ENCODE measurements around the gene ZNF385B.

ZNF385B gene

GRCh38 chr2:179592167-179592936 lies 269.1 kb downstream of the ZNF385B start:
- H3F3A ChIP-seq (ENCODE audit: insufficient read depth, low read length), result peaks cover 16% of the 10 kb centered on the region; the same call in 1 of the 2 replicates
- no peaks in the 10 kb centered on the region for H3K27me3 ChIP-seq (replicated peaks; ENCODE audit: insufficient read depth, low read length)
- H3K36me3 ChIP-seq (replicated peaks; ENCODE audit: insufficient read depth, low read length), result no peaks in the 10 kb centered on the region
- no peak overlapping the region for H3K4me3 ChIP-seq (ENCODE audit: low read length)
- TF ChIP-seq CTCF (IDR thresholded peaks at IDR 0.05; ENCODE audit: low read length) (no peak), EZH2phosphoT487 (IDR thresholded peaks at IDR 0.05; ENCODE audit: low read length) (no peak), EZH2 (optimal IDR thresholded peaks at IDR 0.05; ENCODE audit: low read depth, low read length) (no peak)
- H3K27ac ChIP-seq (ENCODE audit: low read length), result no peak overlapping the region
- no peaks in the 10 kb centered on the region for H3K9me2 ChIP-seq (replicated peaks; ENCODE audit: insufficient read depth, low read length)
- H3K4me2 ChIP-seq (ENCODE audit: low read depth, low read length), result no peak overlapping the region
- no peak overlapping the region for H2AFZ ChIP-seq (ENCODE audit: low read length)
- no peaks in the 10 kb centered on the region for H3K79me2 ChIP-seq (ENCODE audit: low read length)
- peaks cover 29% of the 10 kb centered on the region for H3K4me1 ChIP-seq (ENCODE audit: low read length)
- DNase-seq, result no peak
- no peak overlapping the region for H3K9ac ChIP-seq (ENCODE audit: low read length)
- H4K20me1 ChIP-seq (ENCODE audit: insufficient read depth, low read length), result no peaks in the 10 kb centered on the region
- no peaks in the 10 kb centered on the region for H3K9me3 ChIP-seq (replicated peaks; ENCODE audit: insufficient read depth, low read length)

- H2AFZ ChIP-seq (ENCODE audit: low read length), result no peak overlapping the region
- H3K4me1 ChIP-seq (ENCODE audit: low read length), result peaks cover 23% of the 10 kb centered on the region
- H3K9me3 ChIP-seq (replicated peaks; ENCODE audit: insufficient read depth, low read length), result no peaks in the 10 kb centered on the region
- H3K27me3 ChIP-seq (replicated peaks; ENCODE audit: insufficient read depth, low read length), result no peaks in the 10 kb centered on the region
- peaks cover 16% of the 10 kb centered on the region; the same call in 1 of the 2 replicates for H3F3A ChIP-seq (ENCODE audit: insufficient read depth, low read length)
- H3K79me2 ChIP-seq (ENCODE audit: low read length), result no peaks in the 10 kb centered on the region
- no peak for DNase-seq
- no peak overlapping the region for H3K4me2 ChIP-seq (ENCODE audit: low read depth, low read length)
- no peak for TF ChIP-seq EZH2phosphoT487 (IDR thresholded peaks at IDR 0.05; ENCODE audit: low read length)
- no peak for TF ChIP-seq EZH2 (optimal IDR thresholded peaks at IDR 0.05; ENCODE audit: low read depth, low read length)
- TF ChIP-seq CTCF (IDR thresholded peaks at IDR 0.05; ENCODE audit: low read length), result no peak
- no peak overlapping the region for H3K27ac ChIP-seq (ENCODE audit: low read length)
- no peaks in the 10 kb centered on the region for H4K20me1 ChIP-seq (ENCODE audit: insufficient read depth, low read length)
- no peak overlapping the region for H3K4me3 ChIP-seq (ENCODE audit: low read length)
- no peak overlapping the region for H3K9ac ChIP-seq (ENCODE audit: low read length)
- H3K9me2 ChIP-seq (replicated peaks; ENCODE audit: insufficient read depth, low read length), result no peaks in the 10 kb centered on the region
- no peaks in the 10 kb centered on the region for H3K36me3 ChIP-seq (replicated peaks; ENCODE audit: insufficient read depth, low read length)
Measured at GRCh38 chr2:179591690-179592089, 269.7 kb downstream of the ZNF385B start.

DNA sequence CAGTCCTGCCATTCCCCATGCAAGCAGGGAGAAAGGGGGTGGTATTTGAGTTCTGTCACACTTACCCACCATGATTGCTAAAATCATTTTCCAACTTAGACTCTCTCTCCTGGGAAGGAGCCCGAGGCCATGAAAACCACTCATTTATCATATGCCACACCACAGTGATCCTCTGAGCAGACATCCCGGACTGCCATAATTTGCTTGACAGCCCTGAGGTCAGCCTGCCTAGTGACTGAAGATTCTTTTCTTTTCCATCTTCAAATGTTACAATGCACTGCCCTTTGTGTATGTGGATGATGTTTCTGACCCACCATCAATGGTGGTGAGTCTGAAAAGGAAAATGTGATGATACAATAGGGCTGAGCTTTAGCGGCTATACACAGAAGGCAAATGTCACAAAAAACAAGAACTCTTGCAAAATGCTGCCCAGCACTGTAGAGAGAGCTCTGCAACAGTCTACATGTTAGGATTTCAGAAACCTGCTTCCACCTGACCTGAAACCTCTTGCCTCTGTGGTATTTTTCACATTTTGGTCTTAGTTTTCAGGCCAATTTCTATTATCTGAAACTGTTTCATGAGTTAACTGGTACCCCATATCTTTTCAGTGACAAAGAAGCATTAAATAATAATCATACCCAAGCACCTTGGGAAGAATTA lies 272.8 kb downstream of the ZNF385B start:
- H3K4me3 ChIP-seq (ENCODE audit: low read length), result no peak overlapping the region
- H3K27ac ChIP-seq (ENCODE audit: low read length), result peak overlapping the region; percentile 36; the same call in 1 of the 2 replicates
- H3K27me3 ChIP-seq (replicated peaks; ENCODE audit: insufficient read depth, low read length), result no peaks in the 10 kb centered on the region
- H3K9me3 ChIP-seq (replicated peaks; ENCODE audit: insufficient read depth, low read length), result no peaks in the 10 kb centered on the region
- H3K4me1 ChIP-seq (ENCODE audit: low read length), result peaks cover 29% of the 10 kb centered on the region
- no peak overlapping the region for H3K9ac ChIP-seq (ENCODE audit: low read length)
- no peaks in the 10 kb centered on the region for H3K36me3 ChIP-seq (replicated peaks; ENCODE audit: insufficient read depth, low read length)
- H3K9me2 ChIP-seq (replicated peaks; ENCODE audit: insufficient read depth, low read length), result no peaks in the 10 kb centered on the region
- no peaks in the 10 kb centered on the region for H4K20me1 ChIP-seq (ENCODE audit: insufficient read depth, low read length)
- peak overlapping the region; percentile 40; the same call in 1 of the 2 replicates for H3K4me2 ChIP-seq (ENCODE audit: low read depth, low read length)
- H3K79me2 ChIP-seq (ENCODE audit: low read length), result no peaks in the 10 kb centered on the region
- peak; percentile 36 for DNase-seq
- H2AFZ ChIP-seq (ENCODE audit: low read length), result 0 out of 2 replicates have a peak overlapping the region, but pooled peaks have one; percentile 16
- H3F3A ChIP-seq (ENCODE audit: insufficient read depth, low read length), result peaks cover 8% of the 10 kb centered on the region; the same call in 1 of the 2 replicates
- TF ChIP-seq EZH2phosphoT487 (IDR thresholded peaks at IDR 0.05; ENCODE audit: low read length) (no peak), CTCF (IDR thresholded peaks at IDR 0.05; ENCODE audit: low read length) (no peak), EZH2 (optimal IDR thresholded peaks at IDR 0.05; ENCODE audit: low read depth, low read length) (no peak)

Measured in MM.1S (cell line).